Suprapubic skin (tissue), 3 donors: ENCODE measurements around the gene CADM1.

Experiments used
- POLR2AphosphoS5 ChIP-seq, 3 donors: sonication (generic); formaldehyde crosslinking; IDR thresholded peaks; one replicate each; pipeline ENCODE4 v1.6.1; 2017; ENCODE audit warnings: antibody characterized with exemption in 3 of 3
- TF ChIP-seq, protein P1 (sequence below), 2 donors: fragments of 200-600 bp in 1 of 2; fragments of 450-650 bp in 1 of 2; sonication (generic) in 1 of 2; IDR thresholded peaks; one replicate each; pipeline ENCODE4 v1.5.1; 2016 to 2019; ENCODE audit warnings: antibody characterized with exemption in 2 of 2, mild to moderate bottlenecking in 1 of 2, moderate library complexity in 1 of 2

DNA sequence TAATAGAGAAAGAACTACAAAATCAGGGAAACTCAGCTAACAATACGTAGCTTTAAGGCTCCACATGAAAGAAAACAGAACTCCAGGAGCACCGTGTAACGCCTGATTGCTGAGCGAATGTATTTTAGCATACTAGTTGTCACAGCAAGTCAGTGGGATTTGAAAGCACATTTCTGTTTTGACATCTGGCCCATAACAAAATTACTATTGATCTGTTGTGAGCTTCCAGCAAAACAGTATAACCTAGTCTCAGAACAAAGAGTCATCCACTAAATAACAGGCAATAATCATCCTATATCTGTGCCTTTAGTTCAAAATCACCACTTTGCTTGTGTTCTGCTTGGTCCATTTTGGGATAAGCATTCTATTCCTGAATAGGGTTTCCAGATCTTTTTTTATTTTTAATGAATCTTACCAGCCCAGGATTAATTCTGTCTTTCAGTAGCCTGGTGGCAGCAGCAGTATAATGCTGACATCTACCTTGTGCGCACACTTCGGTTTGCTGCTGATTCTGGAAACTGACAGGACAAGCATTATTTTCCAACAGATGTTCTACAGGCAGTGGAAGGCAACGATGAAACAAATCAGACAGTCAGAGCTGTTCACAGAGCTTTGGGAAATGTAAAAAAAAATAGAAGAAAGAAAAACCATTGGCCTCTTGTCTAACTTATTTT lies 66.2 kb downstream of the CADM1 start:
- TF ChIP-seq, protein P1, sequence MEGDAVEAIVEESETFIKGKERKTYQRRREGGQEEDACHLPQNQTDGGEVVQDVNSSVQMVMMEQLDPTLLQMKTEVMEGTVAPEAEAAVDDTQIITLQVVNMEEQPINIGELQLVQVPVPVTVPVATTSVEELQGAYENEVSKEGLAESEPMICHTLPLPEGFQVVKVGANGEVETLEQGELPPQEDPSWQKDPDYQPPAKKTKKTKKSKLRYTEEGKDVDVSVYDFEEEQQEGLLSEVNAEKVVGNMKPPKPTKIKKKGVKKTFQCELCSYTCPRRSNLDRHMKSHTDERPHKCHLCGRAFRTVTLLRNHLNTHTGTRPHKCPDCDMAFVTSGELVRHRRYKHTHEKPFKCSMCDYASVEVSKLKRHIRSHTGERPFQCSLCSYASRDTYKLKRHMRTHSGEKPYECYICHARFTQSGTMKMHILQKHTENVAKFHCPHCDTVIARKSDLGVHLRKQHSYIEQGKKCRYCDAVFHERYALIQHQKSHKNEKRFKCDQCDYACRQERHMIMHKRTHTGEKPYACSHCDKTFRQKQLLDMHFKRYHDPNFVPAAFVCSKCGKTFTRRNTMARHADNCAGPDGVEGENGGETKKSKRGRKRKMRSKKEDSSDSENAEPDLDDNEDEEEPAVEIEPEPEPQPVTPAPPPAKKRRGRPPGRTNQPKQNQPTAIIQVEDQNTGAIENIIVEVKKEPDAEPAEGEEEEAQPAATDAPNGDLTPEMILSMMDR (IDR thresholded peaks at IDR 0.05): no peak
- no peak for TF ChIP-seq POLR2AphosphoS5 (IDR thresholded peaks at IDR 0.05)
